Liver (tissue), 9 donors: Measurements from ENCODE around the gene LGALS13. TPM values are rescaled to one million over a fixed set of nuclear protein-coding genes. Genes with fewer than 3 reads are reported as not detected.

Source experiments
- DNase-seq: peaks from one replicate; pipeline ENCODE4 v3.0.0-alpha.2; 2017; ENCODE audit warnings: low spot score
- H3K27ac ChIP-seq, 2 donors: one replicate each; pipeline ENCODE4 v1.7.0; 2013; ENCODE audit warnings: inconsistent platforms in 2 of 2, low read length in 2 of 2, control low read depth in 1 of 2, low read depth in 1 of 2, mild to moderate bottlenecking in 1 of 2
- H3K27me3 ChIP-seq, 4 donors: one replicate each; pipeline versions ENCODE4 v1.6.1 to v1.7.0; 2013; ENCODE audit warnings: low read length in 3 of 4, inconsistent platforms in 1 of 4, mild to moderate bottlenecking in 1 of 4, moderate library complexity in 1 of 4; ENCODE audit not compliant: control insufficient read depth in 4 of 4, insufficient read depth in 4 of 4
- H3K36me3 ChIP-seq, 4 donors: one replicate each; pipeline versions ENCODE4 v1.6.1 to v1.7.0; 2013; ENCODE audit warnings: low read length in 3 of 4, mild to moderate bottlenecking in 3 of 4, low read depth in 1 of 4, moderate library complexity in 1 of 4; ENCODE audit not compliant: control insufficient read depth in 4 of 4, insufficient read depth in 3 of 4
- H3K4me1 ChIP-seq, 4 donors: one replicate each; pipeline versions ENCODE4 v1.6.1 to v1.7.0; 2013; ENCODE audit warnings: low read length in 3 of 4, mild to moderate bottlenecking in 3 of 4, moderate library complexity in 1 of 4; ENCODE audit not compliant: control insufficient read depth in 4 of 4, insufficient read depth in 4 of 4
- H3K4me3 ChIP-seq, 3 donors: one replicate each; pipeline versions ENCODE4 v1.6.1 to v1.7.0; 2013; ENCODE audit warnings: low read length in 3 of 3, control low read depth in 1 of 3, low read depth in 1 of 3, mild to moderate bottlenecking in 1 of 3
- H3K9ac ChIP-seq, 2 donors: one replicate each; pipeline ENCODE4 v1.7.0; 2013; ENCODE audit warnings: low read length in 2 of 2, mild to moderate bottlenecking in 2 of 2, moderate library complexity in 2 of 2, control low read depth in 1 of 2, low read depth in 1 of 2
- H3K9me3 ChIP-seq, 4 donors: one replicate each; pipeline versions ENCODE4 v1.6.1 to v1.7.0; 2013; ENCODE audit warnings: low read length in 3 of 4; ENCODE audit not compliant: control insufficient read depth in 4 of 4
- FOXA1 ChIP-seq: IDR thresholded peaks from 2 replicates; pipeline ENCODE4 v1.6.1; 2016; ENCODE audit warnings: antibody characterized with exemption
- FOXA2 ChIP-seq: IDR thresholded peaks from 2 replicates; pipeline ENCODE4 v1.6.1; 2016; ENCODE audit warnings: antibody characterized with exemption
- HNF4A ChIP-seq, 2 donors: conservative IDR thresholded peaks; 2 replicates each; pipeline ENCODE4 v1.6.1; 2016; ENCODE audit warnings: antibody characterized with exemption in 2 of 2, mild to moderate bottlenecking in 2 of 2
- HNF4G ChIP-seq: IDR thresholded peaks from 2 replicates; pipeline ENCODE4 v1.6.1; 2016; ENCODE audit warnings: antibody characterized with exemption
- JUND ChIP-seq, 2 donors: IDR thresholded peaks; 2 replicates each; pipeline ENCODE4 v1.6.1; 2016; ENCODE audit warnings: antibody characterized with exemption in 2 of 2
- NR2F2 ChIP-seq: IDR thresholded peaks from 2 replicates; pipeline ENCODE4 v1.6.1; 2016; ENCODE audit warnings: antibody characterized with exemption
- RAD21 ChIP-seq, 2 donors: IDR thresholded peaks; 2 replicates each; pipeline ENCODE4 v1.6.1; 2016; ENCODE audit warnings: antibody characterized with exemption in 2 of 2, mild to moderate bottlenecking in 2 of 2
- REST ChIP-seq: IDR thresholded peaks from 2 replicates; pipeline ENCODE4 v1.6.1; 2016; ENCODE audit warnings: antibody characterized with exemption, mild to moderate bottlenecking
- RXRA ChIP-seq, 2 donors: IDR thresholded peaks; 2 replicates each; pipeline ENCODE4 v1.6.1; 2017 to 2018; ENCODE audit warnings: antibody characterized with exemption in 2 of 2, mild to moderate bottlenecking in 1 of 2
- SP1 ChIP-seq: IDR thresholded peaks from 2 replicates; pipeline ENCODE4 v1.6.1; 2018; ENCODE audit warnings: antibody characterized with exemption, mild to moderate bottlenecking
- TAF1 ChIP-seq: conservative IDR thresholded peaks from 2 replicates; pipeline ENCODE4 v1.6.1; 2016; ENCODE audit warnings: antibody characterized with exemption, mild to moderate bottlenecking
- WGBS: extraction: QIAGEN DNeasy Blood & Tissue Kit; methylation state at CpG from one replicate; pipeline ENCODE4 v1.1.7; 2013; 5-methylcytosine and 5-hydroxymethylcytosine counted together
- polyA plus RNA-seq, 2 donors: library from polyadenylated mRNA; stranded (reverse) in 1 of 2; unstranded in 1 of 2; fragments of 200-250 nt in 1 of 2; fragments of >200 nt in 1 of 2; fragmentation: Nextera tagmentation in 1 of 2; extraction: Ambion mirVana in 1 of 2; gene quantifications; one replicate each; pipeline versions ENCODE4 v1.2.1 to v1.2.3, GENCODE V29; 2013 to 2015
- total RNA-seq, 2 donors: library from RNA; depleted of rRNA; stranded (reverse); fragments of >200 nt; gene quantifications; one replicate each; pipeline ENCODE4 v1.2.3, GENCODE V29; 2014
- TF ChIP-seq, protein P1 (sequence below): IDR thresholded peaks from 2 replicates; pipeline ENCODE4 v1.6.1; 2016; ENCODE audit warnings: antibody characterized with exemption
- TF ChIP-seq, protein P2 (sequence below): IDR thresholded peaks from 2 replicates; pipeline ENCODE4 v1.6.1; 2016; ENCODE audit warnings: antibody characterized with exemption
- TF ChIP-seq, protein P3 (sequence below): IDR thresholded peaks from 2 replicates; pipeline ENCODE4 v1.6.1; 2016; ENCODE audit warnings: antibody characterized with exemption
- TF ChIP-seq, protein P4 (sequence below): fragments of 150-350 bp; IDR thresholded peaks from 2 replicates; pipeline ENCODE4 v1.5.1; 2017; ENCODE audit warnings: improper control_type of control experiment, low read depth, low read length; ENCODE audit not compliant: missing input control
- donor health status: healthy.
- donor health status: healthy.
- donor health status: healthy.
- donor health status: healthy.
- donor health status: healthy.

LGALS13 gene
- total and polyA plus RNA-seq, 4 donors = not detected

DNA sequence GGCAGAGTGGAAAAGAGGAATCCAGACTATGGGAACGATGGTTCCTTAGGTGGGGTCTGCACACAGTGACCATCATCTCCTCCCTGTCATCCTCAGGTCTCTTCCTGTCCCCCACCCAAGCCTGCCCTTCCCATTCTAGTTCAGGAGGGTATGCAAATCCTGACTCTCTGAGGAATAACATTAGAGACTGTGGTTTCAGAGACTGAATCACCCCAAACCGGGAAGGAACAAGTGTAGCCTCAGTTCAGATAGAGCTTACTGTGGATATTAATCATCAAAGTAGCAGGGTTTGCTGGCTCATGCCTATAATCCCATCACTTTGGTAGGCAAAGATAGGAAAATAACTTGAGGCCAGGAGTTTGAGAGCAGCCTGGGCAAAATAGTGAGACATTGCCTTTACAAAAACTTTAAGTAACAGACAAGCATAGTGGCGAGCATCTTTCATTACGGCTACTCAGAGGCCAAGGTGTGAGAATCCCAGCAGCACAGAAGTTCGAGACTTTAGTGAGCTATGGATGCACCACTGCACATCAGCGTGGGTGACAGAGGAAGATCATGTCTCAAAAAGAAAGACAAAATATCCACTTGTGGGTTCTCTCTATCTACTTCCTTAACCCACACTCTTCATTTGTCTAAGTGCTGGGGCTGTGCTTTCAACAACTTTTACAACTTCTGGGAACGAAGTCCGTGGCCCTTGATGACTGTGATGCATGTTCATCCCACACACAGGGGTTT is 19.3 kb upstream of the LGALS13 start:
- peaks cover 0 to 3% (median 0%) of the 10 kb centered on the region in 4 donors for H3K9me3 ChIP-seq
- no peak for TF ChIP-seq RAD21 (IDR thresholded peaks at IDR 0.05)
- TF ChIP-seq REST = no peak
- TF ChIP-seq HNF4G = no peak
- TF ChIP-seq SP1 = no peak
- TF ChIP-seq, protein P1, sequence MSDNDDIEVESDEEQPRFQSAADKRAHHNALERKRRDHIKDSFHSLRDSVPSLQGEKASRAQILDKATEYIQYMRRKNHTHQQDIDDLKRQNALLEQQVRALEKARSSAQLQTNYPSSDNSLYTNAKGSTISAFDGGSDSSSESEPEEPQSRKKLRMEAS = no peak
- no peak for TF ChIP-seq FOXA2
- 51% methylated on average over 8 of the region's 8 CpGs for WGBS
- no peaks in the 10 kb centered on the region for H3K36me3 ChIP-seq
- no peak overlapping the region for H3K27ac ChIP-seq
- H3K4me3 ChIP-seq = no peak overlapping the region
- peaks cover 0 to 8% (median 0%) of the 10 kb centered on the region in 4 donors for H3K27me3 ChIP-seq
- no peak overlapping the region for H3K9ac ChIP-seq
- no peak for DNase-seq
- no peaks in the 10 kb centered on the region for H3K4me1 ChIP-seq

DNA sequence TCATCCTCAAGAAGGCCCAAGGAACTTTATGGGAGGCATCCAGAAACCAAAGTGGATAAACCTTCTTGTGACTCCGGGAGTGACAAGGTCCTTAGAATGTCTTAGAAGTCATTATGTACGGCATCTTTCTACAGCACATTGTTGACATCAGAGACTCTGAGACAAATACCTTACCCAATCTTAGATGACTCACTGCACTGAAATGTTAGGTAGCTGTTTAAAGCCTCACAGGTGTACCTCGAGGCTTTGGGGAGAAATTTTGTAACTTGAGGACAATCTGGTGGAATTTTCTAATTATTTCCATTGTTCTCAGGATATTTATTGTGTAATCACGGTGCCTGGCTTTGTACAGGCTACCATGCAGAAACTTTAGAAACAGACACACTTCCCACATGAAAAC is 14.8 kb upstream of the LGALS13 start:
- H3K27me3 ChIP-seq = peaks cover 0 to 8% (median under 1%) of the 10 kb centered on the region in 4 donors
- 57% methylated on average over 4 of the region's 4 CpGs for WGBS
- no peaks in the 10 kb centered on the region for H3K4me1 ChIP-seq
- H3K4me3 ChIP-seq = no peak overlapping the region
- TF ChIP-seq, protein P2, sequence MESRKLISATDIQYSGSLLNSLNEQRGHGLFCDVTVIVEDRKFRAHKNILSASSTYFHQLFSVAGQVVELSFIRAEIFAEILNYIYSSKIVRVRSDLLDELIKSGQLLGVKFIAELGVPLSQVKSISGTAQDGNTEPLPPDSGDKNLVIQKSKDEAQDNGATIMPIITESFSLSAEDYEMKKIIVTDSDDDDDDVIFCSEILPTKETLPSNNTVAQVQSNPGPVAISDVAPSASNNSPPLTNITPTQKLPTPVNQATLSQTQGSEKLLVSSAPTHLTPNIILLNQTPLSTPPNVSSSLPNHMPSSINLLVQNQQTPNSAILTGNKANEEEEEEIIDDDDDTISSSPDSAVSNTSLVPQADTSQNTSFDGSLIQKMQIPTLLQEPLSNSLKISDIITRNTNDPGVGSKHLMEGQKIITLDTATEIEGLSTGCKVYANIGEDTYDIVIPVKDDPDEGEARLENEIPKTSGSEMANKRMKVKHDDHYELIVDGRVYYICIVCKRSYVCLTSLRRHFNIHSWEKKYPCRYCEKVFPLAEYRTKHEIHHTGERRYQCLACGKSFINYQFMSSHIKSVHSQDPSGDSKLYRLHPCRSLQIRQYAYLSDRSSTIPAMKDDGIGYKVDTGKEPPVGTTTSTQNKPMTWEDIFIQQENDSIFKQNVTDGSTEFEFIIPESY = no peak
- TF ChIP-seq TAF1 (no peak), HNF4G (no peak), SP1 (no peak), JUND (IDR thresholded peaks at IDR 0.05) (no peak)
- H3K36me3 ChIP-seq = no peaks in the 10 kb centered on the region
- no peak overlapping the region for H3K27ac ChIP-seq
- H3K9ac ChIP-seq = no peak overlapping the region
- no peak for DNase-seq
- no peaks in the 10 kb centered on the region for H3K9me3 ChIP-seq

- Histone ChIP-seq H3K4me3 (no peak overlapping the region), H3K9me3 (no peaks in the 10 kb centered on the region), H3K27ac (no peak overlapping the region), H3K4me1 (no peaks in the 10 kb centered on the region), H3K27me3 (peaks cover 0 to 8% (median under 1%) of the 10 kb centered on the region in 4 donors), H3K36me3 (no peaks in the 10 kb centered on the region), H3K9ac (no peak overlapping the region)
- WGBS = 22% methylated on average over 2 of the region's 2 CpGs
- TF ChIP-seq RXRA (IDR thresholded peaks at IDR 0.05) (no peak), NR2F2 (no peak), TAF1 (no peak), HNF4G (no peak), JUND (IDR thresholded peaks at IDR 0.05) (no peak), SP1 (no peak), FOXA1 (no peak), RAD21 (IDR thresholded peaks at IDR 0.05) (no peak), HNF4A (conservative IDR thresholded peaks at IDR 0.05) (no peak)
- TF ChIP-seq, protein P3, sequence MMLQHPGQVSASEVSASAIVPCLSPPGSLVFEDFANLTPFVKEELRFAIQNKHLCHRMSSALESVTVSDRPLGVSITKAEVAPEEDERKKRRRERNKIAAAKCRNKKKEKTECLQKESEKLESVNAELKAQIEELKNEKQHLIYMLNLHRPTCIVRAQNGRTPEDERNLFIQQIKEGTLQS = no peak
- TF ChIP-seq, protein P4, sequence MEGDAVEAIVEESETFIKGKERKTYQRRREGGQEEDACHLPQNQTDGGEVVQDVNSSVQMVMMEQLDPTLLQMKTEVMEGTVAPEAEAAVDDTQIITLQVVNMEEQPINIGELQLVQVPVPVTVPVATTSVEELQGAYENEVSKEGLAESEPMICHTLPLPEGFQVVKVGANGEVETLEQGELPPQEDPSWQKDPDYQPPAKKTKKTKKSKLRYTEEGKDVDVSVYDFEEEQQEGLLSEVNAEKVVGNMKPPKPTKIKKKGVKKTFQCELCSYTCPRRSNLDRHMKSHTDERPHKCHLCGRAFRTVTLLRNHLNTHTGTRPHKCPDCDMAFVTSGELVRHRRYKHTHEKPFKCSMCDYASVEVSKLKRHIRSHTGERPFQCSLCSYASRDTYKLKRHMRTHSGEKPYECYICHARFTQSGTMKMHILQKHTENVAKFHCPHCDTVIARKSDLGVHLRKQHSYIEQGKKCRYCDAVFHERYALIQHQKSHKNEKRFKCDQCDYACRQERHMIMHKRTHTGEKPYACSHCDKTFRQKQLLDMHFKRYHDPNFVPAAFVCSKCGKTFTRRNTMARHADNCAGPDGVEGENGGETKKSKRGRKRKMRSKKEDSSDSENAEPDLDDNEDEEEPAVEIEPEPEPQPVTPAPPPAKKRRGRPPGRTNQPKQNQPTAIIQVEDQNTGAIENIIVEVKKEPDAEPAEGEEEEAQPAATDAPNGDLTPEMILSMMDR = no peak
- TF ChIP-seq, protein P1 = no peak
- no peak for DNase-seq
Observed at GRCh38 chr19:39588066-39588465, 14.3 kb upstream of the LGALS13 start.
